GM21737 (cell line): ENCODE measurements around the gene B9D1.

Experiments used
- ATAC-seq: cut with Tn5 transposase; IDR thresholded peaks from one replicate; pipeline ENCODE4 v1.9.1; 2021; ENCODE audit warnings: mild to moderate bottlenecking, moderate library complexity; ENCODE audit not compliant: unreplicated experiment

Gene B9D1

DNA sequence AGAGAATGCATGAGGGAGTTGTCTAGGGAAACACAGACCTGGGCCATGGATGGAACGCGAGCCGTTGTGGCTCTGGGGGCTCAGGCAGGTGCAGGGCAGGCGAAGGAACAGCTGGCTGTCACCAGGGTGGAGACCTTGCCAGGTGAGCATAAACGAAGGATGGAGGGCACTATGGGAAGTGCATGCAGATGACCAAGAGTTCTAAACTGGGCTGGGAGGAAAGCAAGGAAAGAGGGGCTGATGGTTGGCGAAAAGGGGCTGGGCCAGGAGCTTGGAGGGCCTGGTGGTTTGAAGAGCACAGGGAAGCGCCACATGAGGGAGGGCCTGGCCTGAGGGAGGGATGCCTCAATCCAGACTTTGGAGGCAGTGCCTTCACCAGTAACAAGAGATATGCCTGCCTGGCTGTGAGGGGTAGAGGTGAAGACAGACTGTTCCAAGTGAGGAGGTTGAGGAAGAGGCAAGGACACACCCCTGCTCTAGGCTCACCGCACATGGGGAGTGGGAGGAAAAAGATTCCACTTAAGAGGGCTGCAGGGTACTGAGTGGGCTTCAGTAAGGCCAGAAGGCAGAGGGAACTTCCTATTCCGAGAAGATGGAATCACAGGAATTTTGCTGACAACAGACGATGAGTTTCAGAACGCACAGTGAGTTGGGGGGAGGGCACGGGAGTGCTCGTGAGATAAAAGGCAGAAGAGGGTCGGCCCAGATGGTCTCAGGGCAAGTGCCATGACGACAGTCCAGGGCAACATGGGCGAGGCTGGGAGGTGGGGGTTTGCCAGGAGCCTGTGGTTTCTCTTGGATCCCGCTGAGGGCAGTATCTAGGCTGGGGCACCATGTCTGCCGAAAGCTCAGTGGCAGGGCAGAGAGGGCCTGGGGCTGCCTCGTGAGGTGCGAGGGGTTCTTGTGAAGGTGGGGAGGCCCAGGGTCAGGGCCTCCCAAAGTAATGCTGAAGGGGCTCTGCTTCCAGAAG, 20.6 kb downstream of the B9D1 start:
- no peak for ATAC-seq

DNA sequence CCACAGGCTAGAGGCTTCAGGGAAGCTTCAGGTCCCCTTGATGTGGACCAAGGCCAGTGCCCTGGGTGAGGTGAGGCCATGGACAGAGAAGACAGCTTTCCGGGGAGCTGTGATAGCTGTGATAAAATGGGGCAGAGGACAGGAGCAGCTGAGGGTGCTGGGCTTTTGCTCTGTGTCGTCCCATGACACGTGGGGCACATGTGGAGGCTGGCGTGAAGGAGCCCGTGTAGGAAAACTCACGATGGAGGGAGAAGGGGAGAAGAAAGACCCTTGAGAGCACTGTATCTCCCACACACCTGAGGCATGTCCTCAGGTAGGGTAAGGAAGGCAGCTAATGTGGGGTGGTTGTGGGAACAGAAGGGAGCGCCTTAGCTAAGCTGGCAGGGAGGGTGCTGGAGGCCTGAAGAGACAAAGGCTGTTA, 21.3 kb downstream of the B9D1 start:
- no peak for ATAC-seq

DNA sequence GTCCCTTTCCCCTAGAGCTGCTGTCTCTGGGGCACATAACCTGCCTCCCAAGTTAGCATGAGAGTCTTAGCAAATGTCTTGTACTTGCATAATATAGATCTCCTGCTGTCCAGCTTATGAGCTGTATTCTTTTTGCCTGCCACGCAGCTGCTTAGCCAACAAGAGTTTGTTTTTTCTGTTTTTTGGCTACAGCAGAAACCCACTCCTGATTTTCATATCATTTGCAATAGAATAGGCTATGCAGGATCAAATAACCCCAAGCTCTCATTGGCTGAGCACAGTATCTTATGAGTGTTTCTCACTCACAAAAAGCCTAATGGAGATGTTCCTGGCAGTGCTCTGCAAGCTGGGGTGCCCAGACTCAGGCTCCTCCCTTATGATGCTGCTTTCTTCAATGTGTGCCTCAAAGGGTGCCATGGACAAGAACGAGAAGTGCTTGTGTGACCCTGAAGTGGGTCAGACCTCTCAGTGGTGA, 23.1 kb downstream of the B9D1 start:
- no peak for ATAC-seq

DNA sequence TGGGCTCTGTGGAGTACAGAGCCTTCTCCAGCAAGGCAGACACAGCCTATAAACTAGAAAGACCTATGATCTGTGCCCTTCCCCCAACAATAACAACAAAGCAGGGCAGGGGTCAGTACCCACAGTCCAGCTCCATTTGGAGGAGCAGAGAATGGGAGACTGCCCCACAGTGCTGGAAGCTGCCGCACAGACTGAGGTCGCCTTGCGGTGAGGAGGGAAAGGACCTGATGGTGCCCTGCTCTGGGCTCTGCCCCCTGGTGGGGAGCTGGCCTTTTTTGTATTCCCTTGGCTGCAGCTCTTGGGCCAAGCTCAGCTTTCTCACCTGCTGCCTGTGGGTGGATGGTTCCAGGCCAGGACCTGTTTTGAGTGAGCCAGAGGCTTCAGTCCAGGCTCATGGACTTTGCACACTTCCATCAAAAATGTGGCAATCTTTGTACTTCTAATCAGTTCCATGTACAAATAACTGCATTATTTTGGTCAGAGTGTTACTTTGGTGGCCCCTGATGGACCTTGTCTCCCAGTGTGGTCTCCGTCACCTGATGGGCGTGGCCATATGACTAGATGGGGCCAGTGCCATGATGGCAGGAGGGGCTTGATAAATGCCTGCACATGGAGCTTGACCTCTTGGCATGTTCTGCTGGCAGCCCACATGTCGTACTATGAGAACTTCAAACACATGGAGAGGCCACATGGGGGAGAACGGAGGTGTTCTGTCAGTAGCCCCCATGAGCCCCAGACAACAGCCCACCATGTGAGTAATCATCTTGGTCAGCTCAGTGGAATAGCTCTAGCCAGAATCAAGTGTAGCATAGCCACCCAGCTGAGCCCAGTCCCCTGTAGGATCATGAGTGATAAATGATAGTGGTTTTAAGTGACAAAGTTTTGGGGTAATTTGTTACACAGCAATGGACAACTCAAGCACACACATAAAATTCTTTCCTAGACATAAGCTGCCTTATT, 24.2 kb downstream of the B9D1 start:
- ATAC-seq = peak; percentile 63

DNA sequence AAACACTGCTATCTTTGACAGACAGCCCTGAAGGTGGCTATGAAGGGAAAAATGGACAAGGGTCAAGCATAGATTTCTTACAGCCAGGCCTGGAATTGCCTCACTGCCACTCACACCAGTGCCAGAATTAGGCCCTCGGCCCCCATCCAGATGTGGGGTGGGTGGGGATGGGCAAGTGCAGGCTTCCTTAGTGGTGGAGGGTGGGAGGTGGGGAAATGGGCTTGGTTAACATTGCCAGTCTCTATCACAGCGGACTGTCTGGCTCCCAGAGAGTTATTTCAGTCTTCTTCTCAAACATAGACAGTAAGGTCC, 24.9 kb downstream of the B9D1 start:
- ATAC-seq = no peak

DNA sequence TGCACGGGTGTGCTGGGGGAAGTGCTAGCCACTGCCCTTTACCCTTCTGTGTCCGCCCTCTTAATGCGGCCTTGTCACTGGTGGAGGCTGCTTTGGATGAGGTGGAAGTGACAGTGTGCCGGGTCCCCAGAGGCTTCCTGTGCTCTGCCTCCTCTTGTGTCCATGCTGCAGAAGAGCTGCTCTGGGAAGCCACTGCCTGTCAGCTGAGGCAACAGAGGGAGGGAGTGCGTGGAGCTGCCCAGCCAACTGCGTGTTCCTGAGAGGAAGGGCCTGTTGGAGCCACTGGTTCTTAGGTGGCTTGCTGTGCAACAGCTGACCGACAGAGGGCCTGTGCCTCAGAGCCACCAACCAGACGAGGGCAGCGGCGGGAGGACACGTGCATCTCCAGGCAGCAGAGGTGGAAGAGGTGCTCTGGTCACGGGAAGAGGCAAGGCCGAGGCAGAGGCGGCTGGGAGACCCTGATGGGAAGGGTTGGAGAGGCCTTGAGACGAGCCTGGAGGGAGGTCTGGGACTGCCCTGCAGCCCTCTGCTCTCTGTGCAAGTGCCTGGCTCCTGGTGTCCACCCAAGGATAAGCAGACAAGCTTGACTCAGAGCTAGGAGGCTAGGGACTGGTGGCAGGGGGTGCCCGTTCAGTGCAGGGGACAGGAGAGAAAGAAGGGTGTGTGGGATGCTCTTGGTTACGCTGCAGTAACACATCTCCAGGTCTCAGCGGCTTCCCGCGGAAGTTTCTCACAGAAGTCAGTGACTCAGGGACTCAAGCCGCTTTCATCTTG, 25.4 kb downstream of the B9D1 start:
- ATAC-seq = no peak

DNA sequence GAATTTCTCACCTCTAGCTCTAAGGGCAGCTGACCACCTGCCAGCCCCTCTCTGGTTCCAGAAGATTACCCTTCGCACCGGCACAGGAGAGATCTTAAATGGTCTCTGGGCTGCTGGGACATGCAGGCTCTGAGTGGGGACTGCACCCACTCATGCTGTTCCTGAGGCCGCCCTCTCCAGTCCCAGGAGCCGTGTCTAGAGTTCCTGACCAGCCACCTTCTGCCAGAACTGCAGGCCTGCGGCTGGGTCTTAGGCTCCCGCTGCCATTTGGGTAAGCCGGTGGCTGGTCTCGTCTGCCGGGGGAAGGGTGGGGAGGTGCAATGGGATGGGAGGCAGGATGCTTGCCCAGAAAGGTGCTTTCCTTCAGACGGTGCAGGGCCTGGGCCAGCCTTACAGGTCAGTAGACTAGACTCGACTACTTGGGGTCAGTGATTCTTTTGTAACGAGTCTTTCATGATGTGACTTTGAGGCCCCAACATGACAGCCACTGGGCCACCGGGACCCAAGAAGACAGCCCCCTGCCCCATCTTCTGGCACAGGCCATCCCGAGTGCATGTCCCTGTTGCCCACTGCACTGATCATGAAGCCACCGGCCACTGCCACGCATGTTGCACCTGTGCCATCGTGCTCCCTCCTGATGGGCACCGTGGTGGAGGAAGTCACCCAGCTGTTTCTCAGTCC, 26.4 kb downstream of the B9D1 start:
- no peak for ATAC-seq

DNA sequence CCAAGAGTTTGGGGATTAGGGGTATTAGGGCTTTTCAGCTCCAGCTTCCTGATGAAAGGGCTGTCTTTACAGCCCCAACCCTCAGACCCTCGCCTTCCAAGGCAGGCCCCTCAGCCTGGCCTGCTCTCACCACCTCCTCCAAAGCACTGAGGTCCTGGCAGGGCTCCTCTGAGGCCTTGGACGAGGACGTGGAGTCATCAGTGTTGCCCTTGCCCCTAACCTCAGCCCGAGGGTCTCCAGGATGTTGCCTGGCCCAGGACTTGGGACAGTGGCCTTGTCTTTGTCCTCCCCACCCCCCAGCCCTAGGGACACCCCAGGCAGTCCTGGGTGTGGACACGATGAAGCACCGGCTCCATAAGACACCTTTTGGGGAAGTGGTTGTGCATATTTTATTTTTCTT, 28.2 kb downstream of the B9D1 start:
- no peak for ATAC-seq

DNA sequence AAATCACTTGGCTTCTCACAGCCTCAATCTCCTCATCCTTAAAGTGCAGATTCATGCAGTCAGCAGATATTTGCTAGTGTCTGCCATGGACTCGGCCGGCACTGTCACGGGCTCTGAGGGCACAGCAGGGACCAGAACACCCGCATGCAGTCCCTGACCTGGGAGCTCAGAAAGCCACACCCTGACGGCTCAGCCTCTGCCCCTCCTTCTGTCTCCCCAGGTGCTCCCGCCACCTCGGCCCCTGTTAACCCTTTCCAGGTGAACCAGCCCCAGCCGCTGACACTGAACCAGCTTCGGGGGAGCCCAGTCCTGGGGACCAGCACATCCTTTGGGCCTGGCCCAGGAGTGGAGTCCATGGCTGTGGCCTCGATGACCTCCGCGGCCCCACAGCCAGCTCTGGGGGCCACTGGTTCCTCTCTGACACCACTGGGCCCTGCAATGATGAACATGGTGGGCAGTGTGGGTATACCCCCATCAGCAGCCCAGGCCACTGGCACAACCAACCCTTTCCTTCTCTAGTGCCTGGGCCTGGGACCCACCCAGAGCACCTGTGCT, 28.7 kb downstream of the B9D1 start:
- no peak for ATAC-seq

DNA sequence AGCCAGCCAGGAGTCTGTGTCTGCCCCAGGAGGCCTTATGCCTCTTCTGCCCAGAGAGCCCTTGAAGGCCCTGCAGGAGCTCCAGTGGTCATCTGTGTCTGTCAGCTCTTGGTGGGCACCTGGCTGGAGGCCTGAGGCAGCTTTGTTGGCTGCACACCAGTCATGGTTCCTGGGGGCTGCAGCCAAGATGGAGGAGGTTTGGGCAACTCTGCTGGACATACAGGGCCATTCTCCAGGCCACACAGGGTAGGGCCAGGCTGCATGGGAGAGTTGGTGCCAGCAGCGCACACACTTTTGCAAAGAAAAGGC, 29.4 kb downstream of the B9D1 start:
- no peak for ATAC-seq

DNA sequence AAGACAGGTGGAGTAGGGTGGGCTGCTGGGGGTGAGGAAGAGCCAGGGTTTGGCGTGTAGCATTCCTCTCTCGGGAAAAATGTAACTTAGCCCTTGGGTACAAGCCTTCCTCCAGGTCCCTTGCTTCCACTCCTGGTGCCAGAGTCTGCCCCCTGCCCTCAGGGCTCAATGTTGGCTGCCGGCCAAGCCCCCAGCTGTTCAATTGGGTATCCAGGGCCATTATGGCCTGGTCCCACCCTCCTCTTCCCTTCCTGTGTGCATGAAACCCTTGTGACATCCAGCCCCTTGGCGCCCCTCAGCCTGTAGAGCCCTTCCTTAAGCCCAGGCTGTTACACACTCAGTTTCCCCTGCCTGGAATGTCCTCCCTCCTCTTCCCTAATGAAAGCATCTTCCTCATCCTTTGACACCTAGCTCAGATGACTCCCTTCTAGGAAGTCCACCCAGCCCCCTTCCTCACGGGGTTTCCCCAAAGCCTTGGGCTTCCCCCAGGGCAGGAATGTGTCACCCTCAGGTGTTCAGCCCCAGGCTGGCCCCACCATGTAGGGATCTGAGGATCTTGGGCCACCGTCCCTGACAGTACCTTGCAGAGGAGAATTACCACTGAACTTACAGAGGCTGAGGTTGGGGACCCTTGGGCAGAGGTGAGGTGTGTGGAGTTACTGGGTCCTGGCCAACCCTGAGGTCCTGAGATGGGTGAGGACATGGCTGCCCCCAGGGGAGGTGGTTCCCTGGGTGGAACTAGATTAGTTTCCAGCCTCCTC, 30.0 kb downstream of the B9D1 start:
- no peak for ATAC-seq

DNA sequence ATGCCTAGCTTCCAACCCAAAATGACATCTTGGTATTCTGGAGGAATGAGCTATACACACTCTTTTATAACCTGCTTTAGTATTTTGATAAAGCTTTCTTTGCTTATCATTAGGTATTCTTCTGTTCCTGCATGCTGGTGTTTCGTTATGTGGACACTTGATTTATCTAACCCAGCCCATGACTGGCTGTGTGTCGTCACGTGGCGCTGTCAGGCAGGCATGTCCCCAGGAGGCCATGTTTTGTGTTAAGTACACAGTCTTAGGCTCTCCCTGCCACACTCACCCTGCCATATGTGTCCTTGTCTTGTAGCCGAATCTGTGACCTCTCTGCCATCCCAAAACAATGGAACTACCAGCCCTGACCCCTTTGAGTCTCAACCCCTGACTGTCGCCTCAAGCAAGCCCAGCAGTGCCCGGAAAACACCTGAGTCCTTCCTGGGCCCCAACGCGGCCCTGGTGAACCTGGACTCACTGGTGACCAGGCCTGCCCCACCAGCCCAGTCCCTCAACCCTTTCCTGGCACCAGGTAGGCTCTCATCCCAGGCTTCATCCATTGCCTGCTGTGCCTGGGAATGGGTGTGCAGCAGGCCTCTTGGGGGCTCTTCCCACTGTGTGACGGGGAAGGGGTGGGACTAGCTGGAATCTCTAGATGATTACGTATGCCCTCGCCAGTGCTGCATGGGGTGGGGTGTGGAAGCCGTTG, 30.8 kb downstream of the B9D1 start:
- no peak for ATAC-seq

DNA sequence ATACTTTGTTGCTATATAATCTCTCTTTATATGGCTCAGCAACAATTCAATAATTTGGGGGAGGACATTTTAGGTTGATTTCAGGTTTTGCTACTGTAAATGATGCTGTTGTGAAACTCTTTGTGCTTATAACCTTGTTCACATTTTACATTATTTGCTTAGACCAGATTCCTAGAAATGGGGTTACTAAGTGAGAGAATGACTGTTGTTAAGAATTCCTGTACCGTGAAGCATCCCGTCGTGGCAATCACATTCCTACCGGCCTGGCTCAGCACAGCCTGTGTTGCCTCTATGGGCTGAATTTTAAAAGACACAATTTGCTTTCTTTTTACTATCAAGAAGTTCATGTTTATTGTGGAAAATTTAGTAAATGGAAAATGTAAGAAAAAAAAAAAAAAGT, 31.4 kb downstream of the B9D1 start:
- ATAC-seq = no peak

DNA sequence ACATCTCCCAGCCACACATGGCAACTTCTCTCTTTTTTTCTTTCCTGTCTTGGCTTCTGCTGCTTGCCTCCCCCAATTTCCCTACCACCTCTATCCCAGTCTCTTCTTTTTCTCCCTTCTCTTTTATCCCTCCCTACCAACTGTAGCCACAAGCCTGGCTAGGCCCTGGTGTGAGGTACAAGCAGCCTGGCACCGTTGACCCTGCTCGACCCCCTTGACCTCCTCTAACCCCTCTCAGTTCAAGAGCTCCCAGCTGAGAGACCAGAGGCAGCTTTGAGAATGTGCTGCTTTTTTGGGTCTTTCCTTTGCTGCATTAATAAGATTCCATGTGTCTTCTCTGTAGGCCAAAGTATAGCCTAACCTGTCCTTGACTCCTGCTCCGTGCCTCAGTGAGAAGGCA, 32.3 kb downstream of the B9D1 start:
- ATAC-seq = no peak

DNA sequence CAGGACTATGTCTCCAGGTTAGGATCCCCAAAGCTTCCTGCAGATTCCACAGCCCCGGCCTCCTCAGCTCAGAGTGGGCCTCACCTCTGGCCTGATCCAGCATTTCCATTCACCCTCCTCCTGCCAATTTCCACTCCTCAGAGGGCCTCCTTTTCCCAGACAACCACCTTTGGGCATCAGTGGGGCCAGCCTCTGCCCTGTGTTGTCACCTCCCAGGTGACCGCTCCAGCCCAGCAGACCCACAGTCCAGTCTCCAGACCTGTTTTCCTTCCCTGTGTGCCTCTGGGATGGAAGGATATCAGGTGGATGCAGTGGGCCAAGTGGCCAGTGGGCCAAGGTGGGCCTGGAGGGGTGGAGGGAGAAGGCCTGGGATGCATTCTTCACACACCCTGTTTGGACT, 32.7 kb downstream of the B9D1 start:
- ATAC-seq = no peak

DNA sequence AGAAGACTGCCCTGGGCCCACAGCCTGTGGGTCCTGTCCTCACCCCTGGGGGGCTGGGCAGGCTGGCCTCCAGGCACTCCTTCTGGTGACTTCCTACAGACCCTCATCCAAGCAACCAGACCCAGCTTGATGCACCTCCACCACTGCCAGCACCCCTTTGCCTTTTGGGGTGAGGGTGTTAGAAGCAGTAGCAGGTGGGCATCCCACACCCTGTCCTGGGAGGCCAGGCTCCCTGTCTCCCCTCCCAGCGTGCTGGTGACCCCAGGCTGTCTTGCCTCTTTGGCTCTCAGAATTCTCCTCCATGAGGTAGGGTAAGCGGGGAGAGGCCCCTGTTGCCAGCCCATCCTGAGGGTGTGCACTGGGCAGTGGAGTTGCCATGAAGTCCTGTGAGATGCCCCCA, 33.4 kb downstream of the B9D1 start:
- ATAC-seq = no peak

DNA sequence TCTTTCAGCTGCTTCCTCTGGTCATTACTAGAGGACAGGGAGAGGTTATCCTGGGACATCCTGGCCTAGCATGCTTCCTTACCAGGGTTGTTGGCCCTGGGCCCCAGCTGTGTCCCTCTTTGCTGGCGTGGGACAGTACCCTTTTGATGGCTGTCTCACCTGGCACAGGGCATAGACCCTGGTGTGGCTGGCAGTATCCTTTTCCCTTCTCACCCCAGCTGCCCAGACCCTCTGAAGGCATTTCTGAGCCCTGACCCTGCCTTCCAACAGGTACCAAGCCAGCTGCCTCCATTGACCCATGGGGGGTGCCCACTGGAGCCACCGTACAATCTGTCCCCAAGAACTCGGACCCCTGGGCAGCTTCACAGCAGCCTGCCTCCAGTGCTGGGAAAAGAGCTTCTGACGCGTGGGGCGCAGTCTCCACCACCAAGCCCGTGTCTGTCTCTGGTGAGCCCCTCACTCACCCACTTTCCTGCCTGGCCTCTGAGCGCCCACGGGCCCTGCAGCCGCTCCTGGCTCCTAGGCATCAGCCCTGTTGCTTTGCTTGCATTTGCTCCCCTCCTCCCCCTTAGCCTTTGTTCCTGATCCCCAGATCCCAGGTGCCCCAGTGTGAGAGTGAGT, 34.0 kb downstream of the B9D1 start:
- no peak for ATAC-seq

DNA sequence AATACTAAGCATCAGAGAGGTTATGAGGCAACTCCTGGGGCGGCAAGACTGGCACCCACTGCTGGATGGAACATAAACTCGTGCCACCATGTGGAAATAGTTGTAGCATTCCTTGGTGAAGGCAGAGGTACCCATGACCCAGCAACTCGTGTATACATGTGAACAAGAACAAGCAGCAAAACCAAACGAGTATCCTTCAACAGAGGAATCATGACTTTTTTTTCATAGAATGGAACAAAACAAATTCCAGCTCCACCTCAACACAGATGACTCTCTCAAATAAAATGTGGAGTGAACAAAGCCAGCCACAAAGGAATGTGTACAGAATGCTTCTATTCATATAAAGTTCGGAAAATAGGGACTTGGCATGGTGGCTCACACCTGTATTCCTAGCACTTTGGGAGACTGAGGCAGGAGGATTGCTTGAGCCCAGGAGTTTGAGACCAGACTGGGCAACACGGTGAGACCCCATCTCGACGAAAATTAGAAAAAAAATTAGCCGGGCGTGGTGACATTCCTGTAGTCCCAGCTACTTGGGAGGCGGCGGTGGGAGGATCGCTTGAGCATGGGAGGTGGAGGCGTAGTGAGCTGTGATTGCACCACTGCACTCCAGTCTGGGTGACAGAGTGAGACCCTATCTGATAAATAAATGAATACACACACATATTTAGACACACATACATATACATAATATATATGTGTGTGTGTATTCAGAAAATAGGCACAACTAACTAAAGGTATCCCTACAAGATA, 35.3 kb downstream of the B9D1 start:
- ATAC-seq = no peak
